HEK293 (cell line): ENCODE measurements around the gene GSTM4.

Experiments used
- HIC1 ChIP-seq: fragments of 450-650 bp; formaldehyde crosslinking; IDR thresholded peaks from 2 replicates; pipeline ENCODE4 v1.5.1; 2016; ENCODE audit warnings: missing biosample characterization, missing genetic modification characterization
- HOXD13 ChIP-seq: sonication (generic); formaldehyde crosslinking; IDR thresholded peaks from 2 replicates; pipeline ENCODE4 v1.8.0; 2022; ENCODE audit warnings: missing genetic modification reagents, borderline replicate concordance
- KLF1 ChIP-seq: fragments of 450-650 bp; formaldehyde crosslinking; IDR thresholded peaks from 2 replicates; pipeline ENCODE4 v1.5.1; 2016; ENCODE audit warnings: missing biosample characterization, missing genetic modification characterization
- MZF1 ChIP-seq: fragments of 450-650 bp; formaldehyde crosslinking; IDR thresholded peaks from 2 replicates; pipeline ENCODE4 v1.5.1; 2017; ENCODE audit warnings: missing biosample characterization, missing genetic modification characterization, borderline replicate concordance
- SP3 ChIP-seq: fragments of 450-650 bp; formaldehyde crosslinking; IDR thresholded peaks from 2 replicates; pipeline ENCODE4 v1.5.1; 2016; ENCODE audit warnings: missing biosample characterization, missing genetic modification characterization
- ZNF214 ChIP-seq: fragments of 450-650 bp; formaldehyde crosslinking; IDR thresholded peaks from 2 replicates; pipeline ENCODE4 v1.5.1; 2017; ENCODE audit warnings: missing biosample characterization, mild to moderate bottlenecking, missing genetic modification characterization, borderline replicate concordance
- ZNF239 ChIP-seq: fragments of 450-650 bp; formaldehyde crosslinking; IDR thresholded peaks from 2 replicates; pipeline ENCODE4 v1.5.1; 2016; ENCODE audit warnings: missing biosample characterization, missing genetic modification characterization
- ZNF416 ChIP-seq: fragments of 450-650 bp; formaldehyde crosslinking; IDR thresholded peaks from 2 replicates; pipeline ENCODE4 v1.5.1; 2016; ENCODE audit warnings: missing biosample characterization, missing genetic modification characterization
- ZNF449 ChIP-seq: fragments of 450-650 bp; formaldehyde crosslinking; IDR thresholded peaks from 2 replicates; pipeline ENCODE4 v1.5.1; 2017; ENCODE audit warnings: missing biosample characterization, mild to moderate bottlenecking, missing genetic modification characterization, moderate library complexity
- ZNF529 ChIP-seq: fragments of 450-650 bp; formaldehyde crosslinking; IDR thresholded peaks from 2 replicates; pipeline ENCODE4 v1.5.1; 2017; ENCODE audit warnings: missing genetic modification characterization, missing biosample characterization; ENCODE audit not compliant: insufficient replicate concordance
- ZNF558 ChIP-seq: fragments of 450-650 bp; formaldehyde crosslinking; IDR thresholded peaks from 2 replicates; pipeline ENCODE4 v1.5.1; 2016; ENCODE audit warnings: missing biosample characterization, missing genetic modification characterization
- ZNF561 ChIP-seq: fragments of 450-650 bp; IDR thresholded peaks from 2 replicates; pipeline ENCODE4 v1.5.1; 2018; ENCODE audit warnings: missing biosample characterization, missing genetic modification characterization, borderline replicate concordance
- ZNF626 ChIP-seq: fragments of 450-650 bp; sonication (Bioruptor Pico); formaldehyde crosslinking; IDR thresholded peaks from 2 replicates; pipeline ENCODE4 v1.5.1; 2018; ENCODE audit warnings: missing biosample characterization, missing genetic modification characterization, inconsistent platforms
- ZNF660 ChIP-seq: fragments of 450-650 bp; IDR thresholded peaks from 2 replicates; pipeline ENCODE4 v1.5.1; 2018; ENCODE audit warnings: missing biosample characterization, mild to moderate bottlenecking, missing genetic modification characterization
- ZNF785 ChIP-seq: fragments of 450-650 bp; formaldehyde crosslinking; IDR thresholded peaks from 2 replicates; pipeline ENCODE4 v1.5.1; 2016; ENCODE audit warnings: missing biosample characterization, missing genetic modification characterization
- ZNF792 ChIP-seq: fragments of 450-650 bp; formaldehyde crosslinking; IDR thresholded peaks from 2 replicates; pipeline ENCODE4 v1.5.1; 2016; ENCODE audit warnings: missing biosample characterization, missing genetic modification characterization
- ZXDB ChIP-seq: fragments of 450-650 bp; formaldehyde crosslinking; IDR thresholded peaks from 2 replicates; pipeline ENCODE4 v1.5.1; 2016; ENCODE audit warnings: missing biosample characterization, missing genetic modification characterization
- TF ChIP-seq, protein P1 (sequence below): fragments of 450-650 bp; formaldehyde crosslinking; IDR thresholded peaks from 2 replicates; pipeline ENCODE4 v1.5.1; 2016; ENCODE audit warnings: missing biosample characterization, missing genetic modification characterization, low read depth
- TF ChIP-seq, protein P2 (sequence below): fragments of 450-650 bp; formaldehyde crosslinking; IDR thresholded peaks from 2 replicates; pipeline ENCODE4 v1.5.1; 2016; ENCODE audit warnings: missing biosample characterization, missing genetic modification characterization
- TF ChIP-seq, protein P3 (sequence below): fragments of 450-650 bp; formaldehyde crosslinking; IDR thresholded peaks from 2 replicates; pipeline ENCODE4 v1.5.1; 2016; ENCODE audit warnings: missing biosample characterization, missing genetic modification characterization, borderline replicate concordance
- TF ChIP-seq, protein P4 (sequence below): fragments of 450-650 bp; formaldehyde crosslinking; IDR thresholded peaks from 2 replicates; pipeline ENCODE4 v1.5.1; 2017; ENCODE audit warnings: missing biosample characterization, missing genetic modification characterization

The GSTM4 gene

GRCh38 chr1:109619576-109620400, 36.1 kb upstream of the GSTM4 start, which contains the start of the genes AMPD2 and GNAT2 (continued):
- TF ChIP-seq, protein P1, sequence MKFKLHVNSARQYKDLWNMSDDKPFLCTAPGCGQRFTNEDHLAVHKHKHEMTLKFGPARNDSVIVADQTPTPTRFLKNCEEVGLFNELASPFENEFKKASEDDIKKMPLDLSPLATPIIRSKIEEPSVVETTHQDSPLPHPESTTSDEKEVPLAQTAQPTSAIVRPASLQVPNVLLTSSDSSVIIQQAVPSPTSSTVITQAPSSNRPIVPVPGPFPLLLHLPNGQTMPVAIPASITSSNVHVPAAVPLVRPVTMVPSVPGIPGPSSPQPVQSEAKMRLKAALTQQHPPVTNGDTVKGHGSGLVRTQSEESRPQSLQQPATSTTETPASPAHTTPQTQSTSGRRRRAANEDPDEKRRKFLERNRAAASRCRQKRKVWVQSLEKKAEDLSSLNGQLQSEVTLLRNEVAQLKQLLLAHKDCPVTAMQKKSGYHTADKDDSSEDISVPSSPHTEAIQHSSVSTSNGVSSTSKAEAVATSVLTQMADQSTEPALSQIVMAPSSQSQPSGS (tag by site-specific recombination) = no peak
- TF ChIP-seq ZNF529 (tag by site-specific recombination) = no peak
- TF ChIP-seq ZNF561 = 0 out of 2 replicates have a peak, but pooled peaks have one; percentile 17
- TF ChIP-seq ZNF660 = no peak; the same call in 1 of the 2 replicates
- peak; percentile 76 for TF ChIP-seq ZNF449 (tag by site-specific recombination)
- 0 out of 2 replicates have a peak, but pooled peaks have one; percentile 10 for TF ChIP-seq KLF1 (tag by site-specific recombination)
- TF ChIP-seq ZNF626 = no peak
- TF ChIP-seq, protein P2, sequence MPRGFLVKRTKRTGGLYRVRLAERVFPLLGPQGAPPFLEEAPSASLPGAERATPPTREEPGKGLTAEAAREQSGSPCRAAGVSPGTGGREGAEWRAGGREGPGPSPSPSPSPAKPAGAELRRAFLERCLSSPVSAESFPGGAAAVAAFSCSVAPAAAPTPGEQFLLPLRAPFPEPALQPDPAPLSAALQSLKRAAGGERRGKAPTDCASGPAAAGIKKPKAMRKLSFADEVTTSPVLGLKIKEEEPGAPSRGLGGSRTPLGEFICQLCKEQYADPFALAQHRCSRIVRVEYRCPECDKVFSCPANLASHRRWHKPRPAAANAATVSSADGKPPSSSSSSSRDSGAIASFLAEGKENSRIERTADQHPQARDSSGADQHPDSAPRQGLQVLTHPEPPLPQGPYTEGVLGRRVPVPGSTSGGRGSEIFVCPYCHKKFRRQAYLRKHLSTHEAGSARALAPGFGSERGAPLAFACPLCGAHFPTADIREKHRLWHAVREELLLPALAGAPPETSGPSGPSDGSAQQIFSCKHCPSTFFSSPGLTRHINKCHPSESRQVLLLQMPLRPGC (tag by site-specific recombination) = no peak
- 0 out of 2 replicates have a peak, but pooled peaks have one; percentile 21 for TF ChIP-seq ZNF416 (tag by site-specific recombination)
- peak; percentile 84 for TF ChIP-seq SP3 (tag by site-specific recombination)
- TF ChIP-seq ZNF214 (tag by site-specific recombination) = no peak
- TF ChIP-seq ZNF239 = no peak
- TF ChIP-seq, protein P3, sequence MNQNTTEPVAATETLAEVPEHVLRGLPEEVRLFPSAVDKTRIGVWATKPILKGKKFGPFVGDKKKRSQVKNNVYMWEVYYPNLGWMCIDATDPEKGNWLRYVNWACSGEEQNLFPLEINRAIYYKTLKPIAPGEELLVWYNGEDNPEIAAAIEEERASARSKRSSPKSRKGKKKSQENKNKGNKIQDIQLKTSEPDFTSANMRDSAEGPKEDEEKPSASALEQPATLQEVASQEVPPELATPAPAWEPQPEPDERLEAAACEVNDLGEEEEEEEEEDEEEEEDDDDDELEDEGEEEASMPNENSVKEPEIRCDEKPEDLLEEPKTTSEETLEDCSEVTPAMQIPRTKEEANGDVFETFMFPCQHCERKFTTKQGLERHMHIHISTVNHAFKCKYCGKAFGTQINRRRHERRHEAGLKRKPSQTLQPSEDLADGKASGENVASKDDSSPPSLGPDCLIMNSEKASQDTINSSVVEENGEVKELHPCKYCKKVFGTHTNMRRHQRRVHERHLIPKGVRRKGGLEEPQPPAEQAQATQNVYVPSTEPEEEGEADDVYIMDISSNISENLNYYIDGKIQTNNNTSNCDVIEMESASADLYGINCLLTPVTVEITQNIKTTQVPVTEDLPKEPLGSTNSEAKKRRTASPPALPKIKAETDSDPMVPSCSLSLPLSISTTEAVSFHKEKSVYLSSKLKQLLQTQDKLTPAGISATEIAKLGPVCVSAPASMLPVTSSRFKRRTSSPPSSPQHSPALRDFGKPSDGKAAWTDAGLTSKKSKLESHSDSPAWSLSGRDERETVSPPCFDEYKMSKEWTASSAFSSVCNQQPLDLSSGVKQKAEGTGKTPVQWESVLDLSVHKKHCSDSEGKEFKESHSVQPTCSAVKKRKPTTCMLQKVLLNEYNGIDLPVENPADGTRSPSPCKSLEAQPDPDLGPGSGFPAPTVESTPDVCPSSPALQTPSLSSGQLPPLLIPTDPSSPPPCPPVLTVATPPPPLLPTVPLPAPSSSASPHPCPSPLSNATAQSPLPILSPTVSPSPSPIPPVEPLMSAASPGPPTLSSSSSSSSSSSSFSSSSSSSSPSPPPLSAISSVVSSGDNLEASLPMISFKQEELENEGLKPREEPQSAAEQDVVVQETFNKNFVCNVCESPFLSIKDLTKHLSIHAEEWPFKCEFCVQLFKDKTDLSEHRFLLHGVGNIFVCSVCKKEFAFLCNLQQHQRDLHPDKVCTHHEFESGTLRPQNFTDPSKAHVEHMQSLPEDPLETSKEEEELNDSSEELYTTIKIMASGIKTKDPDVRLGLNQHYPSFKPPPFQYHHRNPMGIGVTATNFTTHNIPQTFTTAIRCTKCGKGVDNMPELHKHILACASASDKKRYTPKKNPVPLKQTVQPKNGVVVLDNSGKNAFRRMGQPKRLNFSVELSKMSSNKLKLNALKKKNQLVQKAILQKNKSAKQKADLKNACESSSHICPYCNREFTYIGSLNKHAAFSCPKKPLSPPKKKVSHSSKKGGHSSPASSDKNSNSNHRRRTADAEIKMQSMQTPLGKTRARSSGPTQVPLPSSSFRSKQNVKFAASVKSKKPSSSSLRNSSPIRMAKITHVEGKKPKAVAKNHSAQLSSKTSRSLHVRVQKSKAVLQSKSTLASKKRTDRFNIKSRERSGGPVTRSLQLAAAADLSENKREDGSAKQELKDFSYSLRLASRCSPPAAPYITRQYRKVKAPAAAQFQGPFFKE (tag by site-specific recombination) = no peak
- TF ChIP-seq ZXDB (tag by site-specific recombination) = peak; percentile 82
- no peak for TF ChIP-seq HOXD13 (CRISPR knock-in tag)
- TF ChIP-seq, protein P4, sequence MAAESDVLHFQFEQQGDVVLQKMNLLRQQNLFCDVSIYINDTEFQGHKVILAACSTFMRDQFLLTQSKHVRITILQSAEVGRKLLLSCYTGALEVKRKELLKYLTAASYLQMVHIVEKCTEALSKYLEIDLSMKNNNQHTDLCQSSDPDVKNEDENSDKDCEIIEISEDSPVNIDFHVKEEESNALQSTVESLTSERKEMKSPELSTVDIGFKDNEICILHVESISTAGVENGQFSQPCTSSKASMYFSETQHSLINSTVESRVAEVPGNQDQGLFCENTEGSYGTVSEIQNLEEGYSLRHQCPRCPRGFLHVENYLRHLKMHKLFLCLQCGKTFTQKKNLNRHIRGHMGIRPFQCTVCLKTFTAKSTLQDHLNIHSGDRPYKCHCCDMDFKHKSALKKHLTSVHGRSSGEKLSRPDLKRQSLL = no peak
- TF ChIP-seq MZF1 (tag by site-specific recombination) = no peak
- TF ChIP-seq ZNF785 (tag by site-specific recombination) = no peak
- no peak for TF ChIP-seq ZNF558 (tag by site-specific recombination)
- 0 out of 2 replicates have a peak, but pooled peaks have one; percentile 49 for TF ChIP-seq HIC1 (tag by site-specific recombination)
- no peak for TF ChIP-seq ZNF792 (tag by site-specific recombination)
